ENCODE results near the gene EML1.

- no peak for TF ChIP-seq CTCF (conservative IDR thresholded peaks at IDR 0.05; ENCODE audit: low read depth, low read length)
- TF ChIP-seq EZH2phosphoT487 (IDR thresholded peaks at IDR 0.05; ENCODE audit: borderline replicate concordance, low read length), result no peak
These were observed 12.1 kb upstream of the EML1 start for GRCh38 chr14:99781091-99781490.

All from PC-3 (cell line).